Stimulated activated CD4-positive, alpha-beta T cell treated with anti-CD3 and anti-CD28 coated beads, Interleukin-4, amount 100 ng/mL, for 48 hours (primary cell): ENCODE measurements around the gene OR12D1.
"Not testable (repeated sequence)": the region's sequence is repeated elsewhere in the genome, so short reads cannot be mapped to it uniquely, and the experiment has no call there.

Experiments used
- DNase-seq, 2 donors: peaks; one replicate each; pipeline ENCODE4 v3.0.0-alpha.2; 2020; ENCODE audit warnings: low read depth in 2 of 2

OR12D1 gene

DNA sequence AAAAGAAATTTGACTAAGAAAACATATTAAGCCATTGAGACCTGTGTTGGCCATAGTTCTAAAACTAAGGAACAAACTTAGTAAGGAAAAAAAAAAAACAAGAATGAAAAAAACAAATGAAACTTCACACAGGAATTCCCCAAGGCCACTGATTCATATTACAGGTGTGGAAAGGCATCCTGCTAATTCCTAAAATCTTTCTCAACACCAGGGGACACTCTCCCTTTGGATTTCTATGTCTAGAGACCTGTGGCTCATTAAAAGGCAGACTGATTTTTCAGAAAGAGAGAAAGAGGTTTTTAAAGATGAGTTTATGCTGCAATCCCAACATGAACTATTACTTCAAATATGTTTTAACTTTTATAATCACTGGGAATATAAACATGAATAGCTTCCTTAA, at the start of gene OR12D1:
OR12D1 (plus strand) TSS at position 341 of the 400 bp plus-strand sequence.
- no peak for DNase-seq

DNA sequence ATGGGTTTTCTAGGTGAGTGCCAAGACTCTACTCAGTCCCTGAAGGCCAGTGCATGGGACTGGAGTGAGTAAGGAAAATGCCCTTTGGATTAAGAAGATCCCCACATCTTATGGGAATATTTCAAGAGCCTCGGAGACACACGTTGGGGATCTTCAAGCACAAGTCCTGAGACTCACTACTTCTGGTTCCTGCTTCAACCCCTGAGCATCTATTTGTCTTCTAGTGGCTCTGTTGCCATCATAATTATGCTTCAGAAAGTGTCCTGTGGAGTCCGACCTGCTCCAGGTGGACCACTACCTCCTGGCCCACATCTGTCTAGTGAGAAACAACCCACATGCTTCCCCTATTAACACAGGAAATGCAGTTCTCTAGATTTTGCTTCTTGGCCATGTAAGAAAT, 46.0 kb upstream of the OR12D1 start, which contains the start of gene OR5V1:
OR5V1 (minus strand) TSS at position 101 of the 400 bp plus-strand sequence. CDS start 12,670 bp downstream, outside the sequence.
- DNase-seq = no peak

DNA sequence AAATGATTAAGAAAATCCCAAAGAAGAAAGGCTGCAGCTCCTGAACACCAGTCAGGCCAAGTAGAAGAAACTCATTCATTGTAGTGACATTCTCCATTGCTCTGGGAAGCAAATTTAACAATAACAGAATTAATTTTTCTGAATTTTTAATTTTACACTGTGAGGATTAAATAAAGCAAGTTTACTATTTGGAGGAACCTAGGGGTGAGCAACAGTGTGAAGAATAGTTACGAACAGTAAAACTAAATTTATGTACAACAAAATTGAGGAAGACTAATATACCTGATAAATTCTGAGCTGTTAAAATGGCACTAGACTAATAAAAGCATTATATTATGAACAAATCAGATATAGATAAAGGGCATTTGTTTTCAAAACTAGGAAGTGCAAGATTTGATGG, 39.5 kb upstream of the OR12D1 start, which contains the start of gene OR12D3:
OR12D3 (minus strand) TSS at position 101 of the 400 bp plus-strand sequence; CDS start at position 97, 4 bp downstream.
- DNase-seq = no peak

DNA sequence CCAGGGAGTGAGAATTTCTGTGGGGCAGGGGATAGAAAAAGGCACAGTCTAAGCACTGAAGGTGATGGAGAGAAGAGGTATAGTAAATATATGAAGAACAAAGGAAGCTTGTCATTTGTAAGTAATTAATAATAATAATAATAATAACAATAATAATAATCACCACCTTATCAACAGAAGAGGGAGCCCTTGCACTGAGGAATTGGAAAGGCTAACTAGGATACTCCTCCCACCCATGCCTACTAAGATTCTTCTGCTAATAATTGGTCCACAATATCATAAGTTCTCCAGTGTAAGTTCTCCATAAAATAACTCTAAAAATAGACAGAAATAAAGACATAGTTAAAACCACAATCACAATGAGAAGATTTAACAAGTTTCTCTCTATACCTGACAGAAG, 38.7 kb upstream of the OR12D1 start:
- no peak for DNase-seq

DNA sequence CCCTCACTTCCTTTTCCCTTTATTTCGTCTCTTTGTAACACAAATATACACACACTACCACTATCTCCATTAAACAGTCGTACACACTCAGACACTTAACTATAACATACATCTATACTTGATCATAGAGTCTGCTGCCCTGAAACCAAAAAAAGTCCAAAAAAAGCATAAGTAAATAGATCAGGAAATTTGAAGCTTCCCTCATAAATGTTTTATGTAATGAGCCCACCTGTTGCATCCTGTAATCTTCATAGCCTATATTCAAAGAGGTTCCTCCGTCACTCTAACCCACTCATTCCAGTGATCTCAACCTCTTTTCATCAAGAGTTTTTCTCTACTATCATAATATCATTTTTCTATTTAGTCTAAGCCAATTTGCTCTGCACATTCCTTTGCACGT, 26.2 kb upstream of the OR12D1 start:
- DNase-seq = no peak

DNA sequence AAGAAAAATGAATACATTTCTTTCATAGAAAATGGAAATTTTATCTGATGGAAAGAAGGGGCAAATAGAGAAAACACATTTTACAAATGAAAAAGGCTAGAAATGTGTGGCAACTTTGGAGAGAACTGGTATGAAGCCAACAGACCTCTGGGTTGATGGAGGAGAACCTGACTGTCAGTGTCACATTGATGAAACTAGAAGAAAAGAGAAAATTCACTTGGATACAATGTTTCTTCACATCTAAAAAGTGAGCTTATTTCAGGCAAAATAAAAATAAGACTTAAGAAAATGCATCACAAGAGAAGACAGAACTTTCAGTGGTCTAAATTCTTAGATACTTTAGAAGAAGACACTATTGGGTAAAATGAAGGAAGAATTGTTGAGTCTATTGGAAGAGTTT, 19.4 kb upstream of the OR12D1 start, which contains the start of gene OR12D2:
OR12D2 (plus strand) TSS at position 301 of the 400 bp plus-strand sequence. CDS start 1,069 bp downstream, outside the sequence.
- DNase-seq = no peak

DNA sequence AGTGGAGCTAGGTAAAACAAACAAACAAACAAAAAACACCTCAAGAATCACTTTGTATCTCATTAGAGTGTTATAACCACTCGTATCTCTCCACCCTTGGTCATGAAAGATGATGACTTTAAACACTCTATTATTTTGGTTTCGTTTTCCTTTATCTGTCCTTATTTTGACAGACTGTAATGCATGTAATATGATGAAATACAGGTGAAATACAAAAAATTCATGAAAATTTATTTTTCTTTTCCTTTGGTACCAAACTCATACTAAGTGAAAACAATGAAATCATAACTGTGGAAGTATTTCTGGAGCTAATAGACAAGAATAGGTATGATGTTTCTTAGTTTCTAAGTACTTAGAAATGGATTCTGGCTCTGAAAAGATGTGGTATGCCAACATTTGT, 15.2 kb upstream of the OR12D1 start:
- no peak for DNase-seq

DNA sequence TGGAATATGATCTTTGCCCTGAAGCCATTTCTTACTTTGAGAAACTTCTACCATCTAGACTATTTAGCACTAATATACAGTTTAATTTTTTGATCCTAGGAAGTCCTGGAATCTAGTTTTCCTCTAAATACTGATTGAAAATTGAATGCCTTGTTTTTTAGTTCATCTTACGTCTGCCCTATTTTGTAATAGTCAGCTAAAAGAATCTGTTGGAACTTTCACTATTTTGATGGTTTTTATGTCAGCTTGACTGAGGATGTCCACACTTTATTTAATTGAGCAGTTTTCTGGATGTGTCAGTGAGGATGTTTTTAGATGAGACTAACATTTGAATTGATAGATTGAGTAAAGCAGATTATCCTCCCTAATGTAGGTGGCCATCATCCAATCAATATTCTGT, 10.9 kb upstream of the OR12D1 start:
- DNase-seq = no peak

DNA sequence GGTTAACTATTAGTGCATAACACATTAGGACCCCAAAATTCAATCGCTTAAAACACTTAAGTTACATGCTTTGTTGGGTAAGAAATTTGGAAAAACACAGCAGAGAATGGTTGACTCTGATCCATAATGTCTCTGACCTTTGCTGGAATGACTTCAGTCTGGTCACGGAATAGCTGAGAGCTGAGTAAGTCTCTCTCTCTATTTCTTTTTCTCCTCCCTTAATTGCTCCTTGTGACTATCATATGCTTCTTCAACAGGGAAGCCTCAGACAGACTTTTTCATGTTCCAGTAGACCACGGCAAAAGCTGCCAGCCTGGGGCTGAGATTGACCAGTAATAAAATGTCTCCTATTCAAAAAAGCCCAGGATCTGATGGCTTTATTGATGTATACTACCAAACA, 4.8 kb downstream of the OR12D1 start:
- DNase-seq = no peak

DNA sequence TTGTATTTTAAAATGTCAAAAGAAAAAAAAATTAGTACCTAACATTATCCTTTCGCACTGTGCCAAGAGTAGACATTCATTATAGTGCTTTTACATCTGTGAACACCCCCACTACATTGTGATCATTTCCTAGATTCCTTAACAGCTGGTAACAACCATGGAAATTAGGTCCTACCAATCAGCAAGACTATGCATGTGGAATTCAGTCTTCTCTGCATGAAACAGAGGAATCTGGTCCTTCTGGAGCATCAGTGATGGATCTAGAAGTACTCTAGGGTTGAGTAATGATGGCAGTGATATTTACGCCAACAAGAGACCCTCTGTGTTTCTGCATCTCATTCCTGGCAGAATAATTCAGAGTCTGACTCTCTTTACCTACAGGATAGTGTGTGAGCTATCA, 9.4 kb downstream of the OR12D1 start:
- DNase-seq = no peak

DNA sequence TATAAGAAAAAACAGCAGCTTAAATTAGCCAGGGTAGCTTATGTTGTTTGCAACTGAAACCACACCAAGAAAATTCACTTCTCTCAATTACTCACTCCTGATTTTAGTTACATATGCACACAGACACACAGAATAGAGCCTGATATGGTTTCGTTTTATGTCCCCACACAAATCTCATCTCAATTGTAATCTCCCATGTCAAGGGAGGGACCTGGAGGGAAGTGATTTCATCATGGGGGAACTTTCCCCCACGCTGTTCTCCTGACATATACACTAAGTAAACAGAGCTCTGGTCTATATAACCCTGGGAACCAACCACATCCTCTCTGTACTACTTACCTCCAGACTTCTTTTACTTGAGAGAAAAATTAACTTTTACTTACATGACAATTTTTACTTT, 9.8 kb downstream of the OR12D1 start:
- no peak for DNase-seq

DNA sequence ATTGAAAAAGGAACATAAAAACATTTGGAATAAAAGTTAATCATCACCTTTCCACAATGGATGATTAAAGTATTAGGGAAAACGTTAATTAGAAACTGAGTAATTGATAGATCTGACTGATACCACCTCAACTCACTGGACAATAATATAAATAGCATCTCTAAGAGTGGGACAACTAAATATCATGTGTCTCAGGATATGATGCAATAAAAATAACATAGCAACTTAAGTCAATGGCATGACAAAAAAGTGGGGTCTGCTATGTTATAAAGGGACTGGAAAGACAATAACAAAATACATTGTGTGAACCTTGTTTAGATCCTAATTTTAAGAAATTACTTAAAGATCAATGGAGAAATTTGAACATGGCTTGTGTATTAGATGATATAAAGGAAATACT, 10.3 kb downstream of the OR12D1 start:
- DNase-seq = no peak

DNA sequence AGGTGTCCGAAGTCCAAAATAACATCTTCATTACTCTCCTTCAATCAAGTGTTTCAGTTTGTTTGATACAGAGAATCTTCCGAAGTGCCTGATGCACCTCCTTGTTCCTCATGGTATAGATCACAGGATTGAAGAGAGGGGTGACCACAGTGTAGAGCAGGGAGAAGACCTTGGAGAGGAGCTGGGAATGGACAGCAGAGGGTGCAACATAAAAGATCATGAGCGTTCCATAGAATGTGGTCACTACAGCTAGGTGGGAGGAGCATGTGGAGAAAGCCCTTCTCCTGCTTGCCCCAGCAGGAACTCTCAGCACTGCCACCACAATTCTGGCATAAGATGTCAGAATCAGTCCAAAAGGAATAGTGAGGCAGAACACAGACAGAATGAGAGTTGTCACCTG, 11.9 kb downstream of the OR12D1 start:
- no peak for DNase-seq

DNA sequence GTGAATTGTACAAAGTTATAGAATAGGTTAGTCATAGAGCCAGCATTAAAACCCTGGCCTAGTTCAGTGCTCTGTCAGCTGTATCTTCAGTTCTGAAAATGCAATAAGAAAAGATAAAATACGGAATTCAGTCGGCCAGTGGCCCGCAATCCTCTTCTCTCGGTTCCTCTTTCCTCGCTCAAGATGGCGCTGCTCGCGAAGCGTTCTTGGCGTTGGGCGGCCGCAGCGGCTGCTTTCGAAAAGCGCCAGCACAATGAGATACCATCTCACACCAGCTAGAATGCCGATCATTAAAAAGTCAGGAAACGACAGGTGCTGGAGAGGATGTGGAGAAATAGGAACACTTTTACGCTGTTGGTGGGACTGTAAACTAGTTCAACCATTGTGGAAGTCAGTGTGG, 22.0 kb downstream of the OR12D1 start:
- not testable (repeated sequence) for DNase-seq

DNA sequence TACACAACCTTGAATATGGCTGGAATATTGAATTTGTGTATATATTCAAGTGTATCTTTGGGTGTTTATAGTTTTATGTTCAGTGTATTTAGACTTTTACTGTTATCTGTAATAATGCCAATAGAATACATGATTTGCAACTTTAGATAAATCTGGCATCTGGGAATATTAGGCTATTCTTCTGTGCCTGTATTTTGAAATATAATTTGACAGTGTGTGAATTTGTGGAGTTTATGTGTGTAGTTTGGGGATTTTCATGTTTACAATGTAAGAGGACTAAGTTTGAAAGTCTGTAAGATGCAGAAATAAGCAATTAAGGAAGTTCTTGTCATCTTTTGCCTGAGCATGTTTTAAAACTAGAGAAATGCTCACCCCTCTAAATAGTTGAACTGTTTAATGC, 24.3 kb downstream of the OR12D1 start, which contains the start of gene OR10C1:
OR10C1 (plus strand) TSS at position 301 of the 400 bp plus-strand sequence. CDS start 710 bp downstream, outside the sequence.
- DNase-seq = no peak

DNA sequence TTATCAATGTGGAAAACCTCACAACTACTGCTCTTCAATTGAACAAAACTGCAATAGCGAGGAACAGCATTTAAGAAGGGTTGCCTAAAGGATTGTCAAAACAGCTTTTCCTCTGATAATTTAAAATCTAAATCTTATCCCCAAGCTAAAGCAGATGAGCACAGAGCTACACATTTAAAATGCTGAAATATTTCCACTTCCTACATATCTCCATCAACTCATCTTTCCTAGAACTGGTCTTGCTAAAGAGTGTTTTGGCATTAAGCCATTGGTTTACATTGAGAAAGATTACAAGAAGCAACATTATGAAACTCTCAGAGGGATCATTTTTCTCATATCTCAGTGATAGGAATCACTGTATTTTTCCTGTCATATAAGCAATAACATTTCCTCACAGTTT, 28.0 kb downstream of the OR12D1 start:
- no peak for DNase-seq

DNA sequence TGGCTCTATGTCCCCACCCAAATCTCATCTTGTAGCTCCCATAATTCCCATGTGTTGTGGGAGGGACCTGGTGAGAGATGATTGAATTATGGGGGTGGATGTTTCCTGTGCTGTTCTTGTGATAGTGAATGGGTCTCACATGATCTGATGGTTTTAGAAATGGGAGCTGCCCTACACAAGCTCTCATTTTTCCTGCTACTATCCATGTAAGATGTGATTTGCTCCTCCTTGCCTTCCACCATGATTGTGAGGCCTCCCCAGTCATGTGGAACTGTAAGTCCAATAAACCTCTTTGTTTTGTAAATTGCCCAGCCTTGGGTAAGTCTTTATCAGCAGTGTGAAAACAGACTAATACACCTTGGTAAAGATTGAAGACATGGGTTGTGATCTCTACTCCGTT, 29.3 kb downstream of the OR12D1 start:
- not testable (repeated sequence) for DNase-seq

DNA sequence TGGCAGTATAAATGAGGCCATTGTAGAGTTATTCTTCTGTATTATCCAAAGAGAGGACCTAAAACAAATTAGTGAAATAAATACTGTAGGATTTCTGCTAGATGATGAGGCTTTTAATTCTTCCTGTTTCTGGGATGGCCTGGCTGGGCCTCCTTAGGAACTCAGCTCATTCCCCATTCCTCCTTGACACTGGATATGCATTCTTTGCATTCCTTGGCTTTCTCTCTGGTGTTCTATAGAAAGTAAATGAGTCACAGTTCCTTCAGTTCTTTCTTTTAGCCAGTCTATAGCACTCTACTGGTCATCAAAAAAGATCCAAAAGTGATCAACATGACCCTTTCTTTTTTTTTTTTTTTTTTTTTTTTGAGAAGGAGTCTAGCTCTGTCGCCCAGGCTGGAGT, 32.9 kb downstream of the OR12D1 start:
- no peak for DNase-seq

DNA sequence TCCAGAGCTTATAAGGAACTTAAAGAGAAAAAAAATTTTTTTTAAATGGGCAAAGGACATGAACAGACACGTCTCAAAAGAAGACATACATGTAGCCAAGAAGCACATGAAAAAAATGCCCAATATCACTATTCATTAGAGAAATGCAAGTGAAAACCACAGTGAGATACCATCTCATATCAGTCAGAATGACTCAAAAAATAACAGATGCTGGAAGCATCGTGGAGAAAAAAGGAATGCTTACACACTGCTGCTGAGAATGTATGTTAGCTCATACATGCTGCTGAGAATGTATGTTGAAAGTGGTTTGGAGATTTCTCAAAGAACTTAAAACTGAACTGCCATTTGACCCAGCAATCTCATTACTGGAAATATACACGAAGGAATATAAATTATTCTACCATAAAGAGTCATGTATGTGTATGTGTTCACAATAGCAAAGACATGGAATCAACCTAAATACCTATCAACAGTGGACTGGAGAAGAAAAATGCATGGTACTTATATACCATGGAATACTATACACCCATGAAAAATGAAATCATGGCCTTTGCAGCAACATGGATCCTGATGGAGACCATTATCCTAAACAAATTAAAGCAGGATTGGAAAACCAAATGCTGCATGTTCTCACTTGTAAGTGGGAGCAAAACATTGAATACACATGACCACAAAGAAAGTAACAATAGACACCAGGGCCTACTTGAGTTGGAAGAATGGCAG, 36.9 kb downstream of the OR12D1 start:
- DNase-seq = no peak

DNA sequence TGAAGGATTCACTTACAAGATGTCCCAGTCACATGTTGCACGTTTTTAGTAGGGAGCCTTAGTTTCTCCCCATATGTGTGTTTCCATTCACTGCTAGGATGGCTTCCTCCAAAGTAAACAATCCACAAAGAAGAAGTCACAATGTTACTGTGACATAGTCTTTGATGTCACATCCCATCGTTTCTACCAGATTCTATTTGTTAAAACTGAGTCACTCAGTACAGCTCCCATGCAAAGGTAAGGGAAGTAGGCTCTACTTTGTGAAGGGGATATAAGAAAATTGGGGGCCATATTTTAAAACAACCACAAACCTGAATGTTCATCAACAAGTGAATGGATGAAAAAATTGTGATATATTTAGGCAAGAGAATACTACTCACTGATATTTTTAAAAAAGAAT, 42.2 kb downstream of the OR12D1 start, which contains the start of the genes OR11A1 and OR2H1:
OR11A1 (minus strand) TSS at position 101 of the 400 bp plus-strand sequence. CDS start 29,430 bp downstream, outside the sequence.
OR2H1 (plus strand) TSS at position 185 of the 400 bp plus-strand sequence. CDS start 4,615 bp downstream, outside the sequence.
- no peak for DNase-seq

DNA sequence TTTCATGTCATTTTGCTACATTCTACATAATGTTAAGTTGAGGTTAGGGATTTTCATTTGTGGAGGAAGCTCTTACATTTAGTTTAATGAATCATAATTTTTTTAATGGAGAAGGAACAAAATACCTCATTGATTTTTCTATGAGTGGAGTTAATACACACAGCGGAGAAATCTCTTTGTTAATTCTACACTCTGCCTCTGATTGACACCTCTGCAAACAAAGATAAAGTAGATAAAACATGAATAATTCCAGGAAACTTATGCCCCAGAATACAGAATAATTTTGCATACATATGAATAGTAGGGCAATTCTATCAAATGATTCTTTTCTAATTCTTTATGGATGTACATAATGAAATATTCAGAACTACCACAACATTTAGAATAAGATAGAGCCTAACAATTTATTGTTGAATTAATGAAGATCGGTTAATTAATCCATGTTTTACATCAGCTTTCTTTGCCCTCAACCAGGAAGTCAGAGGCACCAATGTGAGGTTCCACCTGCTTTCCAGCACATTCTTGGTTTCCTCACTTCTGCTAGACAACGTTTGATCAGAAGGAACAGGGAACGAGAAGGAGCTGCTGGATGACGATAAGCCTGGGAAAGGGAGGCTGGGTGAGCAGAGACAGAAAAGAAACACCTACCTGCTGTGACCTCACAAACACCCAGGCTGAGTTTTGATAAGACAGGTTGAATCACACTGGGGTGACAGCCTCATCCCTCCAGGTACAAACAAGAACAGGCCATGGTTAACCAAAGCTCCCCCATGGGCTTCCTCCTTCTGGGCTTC, 46.5 kb downstream of the OR12D1 start:
- no peak for DNase-seq

DNA sequence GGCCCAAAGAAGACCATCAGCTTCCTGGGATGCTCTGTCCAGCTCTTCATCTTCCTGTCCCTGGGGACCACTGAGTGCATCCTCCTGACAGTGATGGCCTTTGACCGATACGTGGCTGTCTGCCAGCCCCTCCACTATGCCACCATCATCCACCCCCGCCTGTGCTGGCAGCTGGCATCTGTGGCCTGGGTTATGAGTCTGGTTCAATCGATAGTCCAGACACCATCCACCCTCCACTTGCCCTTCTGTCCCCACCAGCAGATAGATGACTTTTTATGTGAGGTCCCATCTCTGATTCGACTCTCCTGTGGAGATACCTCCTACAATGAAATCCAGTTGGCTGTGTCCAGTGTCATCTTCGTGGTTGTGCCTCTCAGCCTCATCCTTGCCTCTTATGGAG, 47.3 kb downstream of the OR12D1 start:
- DNase-seq = no peak
